ENCODE data around the gene KRTAP15-1.

Gene KRTAP15-1

GRCh38 chr21:30439975-30440374 lies at the start of gene KRTAP15-1:
KRTAP15-1 (plus strand) TSS chr21:30440275; CDS start chr21:30440328, 53 bp downstream.
- DNase-seq = no peak

- no peak for DNase-seq
Measured at GRCh38 chr21:30391492-30392025, 48.5 kb upstream of the KRTAP15-1 start.

GRCh38 chr21:30395731-30396130 lies 44.3 kb upstream of the KRTAP15-1 start, which contains the start of gene KRTAP13-1:
KRTAP13-1 (plus strand) TSS chr21:30396031; CDS start chr21:30396087, 56 bp downstream.
- DNase-seq = no peak

- DNase-seq = peak; percentile 23
Measured at GRCh38 chr21:30408782-30409494, 31.1 kb upstream of the KRTAP15-1 start.

- no peak for DNase-seq
Measured at GRCh38 chr21:30415993-30416392, 24.1 kb upstream of the KRTAP15-1 start.

- DNase-seq = no peak
Measured at GRCh38 chr21:30425826-30426225, 14.2 kb upstream of the KRTAP15-1 start, which contains the start of gene KRTAP13-3. KRTAP13-3 (minus strand) TSS chr21:30425926; CDS start chr21:30425912, 14 bp downstream.

GRCh38 chr21:30426731-30427130 lies 13.3 kb upstream of the KRTAP15-1 start:
- no peak for DNase-seq

- DNase-seq = no peak
Measured at GRCh38 chr21:30430170-30430655, 9.9 kb upstream of the KRTAP15-1 start, which contains the start of gene KRTAP13-4. KRTAP13-4 (plus strand) TSS chr21:30430220; CDS start chr21:30430276, 56 bp downstream.

- no peak for DNase-seq
Measured at GRCh38 chr21:30434033-30434631, 5.9 kb upstream of the KRTAP15-1 start.

- DNase-seq = no peak
Measured at GRCh38 chr21:30437010-30437565, 3.0 kb upstream of the KRTAP15-1 start.

- no peak for DNase-seq
Measured at GRCh38 chr21:30443226-30443625, 3.2 kb downstream of the KRTAP15-1 start.

GRCh38 chr21:30444204-30444603 lies 4.1 kb downstream of the KRTAP15-1 start:
- DNase-seq = no peak

- no peak for DNase-seq
Measured at GRCh38 chr21:30447056-30447455, 7.0 kb downstream of the KRTAP15-1 start.

GRCh38 chr21:30448514-30448913 lies 8.4 kb downstream of the KRTAP15-1 start:
- no peak for DNase-seq

GRCh38 chr21:30463713-30464112 lies 23.6 kb downstream of the KRTAP15-1 start:
- no peak for DNase-seq

GRCh38 chr21:30468900-30469714 lies 29.0 kb downstream of the KRTAP15-1 start:
- no peak for DNase-seq

GRCh38 chr21:30478004-30478403 lies 37.9 kb downstream of the KRTAP15-1 start:
- no peak for DNase-seq

GRCh38 chr21:30479259-30479658 lies 39.2 kb downstream of the KRTAP15-1 start:
- DNase-seq = no peak

- DNase-seq = no peak
Measured at GRCh38 chr21:30480145-30480544, 40.1 kb downstream of the KRTAP15-1 start, which contains the start of gene KRTAP19-1. KRTAP19-1 (minus strand) TSS chr21:30480367; CDS start chr21:30480317, 50 bp downstream.

- no peak for DNase-seq
Measured at GRCh38 chr21:30482130-30482529, 42.1 kb downstream of the KRTAP15-1 start.

GRCh38 chr21:30486180-30486579 lies 46.1 kb downstream of the KRTAP15-1 start:
- DNase-seq = no peak

GRCh38 chr21:30487336-30487735 lies 47.3 kb downstream of the KRTAP15-1 start, which contains the start of gene KRTAP19-2:
KRTAP19-2 (minus strand) TSS chr21:30487436; CDS start chr21:30487348, 88 bp downstream.
- no peak for DNase-seq

All from right hindlimb (tissue), 1 donor.